Naive thymus-derived CD4-positive, alpha-beta T cell (primary cell): Measurements from ENCODE around the gene SOX6. TPM values are rescaled to one million over a fixed set of nuclear protein-coding genes. Genes with fewer than 3 reads are reported as not detected.

Experiments used
- ATAC-seq: fragments of 150-1000 bp; cut with Tn5 transposase; 2 replicates; pipeline ENCODE4 v1.10.0; 2021; ENCODE audit warnings: mild to moderate bottlenecking, moderate library complexity
- CTCF ChIA-PET: fragments of 350-600 bp; sonication (Branson Sonifier 250); formaldehyde crosslinking; loops from one replicate; lab custom pipeline; 2021; ENCODE audit warnings: antibody characterized with exemption; lab: Charles Lee
- POLR2A ChIA-PET: fragments of 350-600 bp; sonication (Branson Sonifier 250); formaldehyde crosslinking; loops from one replicate; lab custom pipeline; 2021; ENCODE audit warnings: antibody characterized with exemption, inconsistent platforms; lab: Charles Lee
- DNase-seq, 9 donors: peaks; one replicate each; pipeline versions ENCODE4 v3.0.0 to v3.0.0-alpha.2; 2020 to 2022; ENCODE audit warnings: mixed read lengths in 1 of 9
- H3K27ac ChIP-seq: one replicate; pipeline ENCODE4 v1.7.0; 2013; ENCODE audit warnings: mild to moderate bottlenecking, low read depth, low read length, moderate library complexity
- H3K27me3 ChIP-seq, 2 donors: one replicate each; pipeline ENCODE4 v1.7.0; 2013; ENCODE audit warnings: low read length in 2 of 2, mild to moderate bottlenecking in 2 of 2, moderate library complexity in 2 of 2; ENCODE audit not compliant: control insufficient read depth in 2 of 2, insufficient read depth in 2 of 2
- H3K36me3 ChIP-seq, 3 experiments: 1 replicate in 2 of 3; 2 replicates in 1 of 3; pipeline ENCODE4 v1.7.0; 2013; ENCODE audit warnings: low read length in 3 of 3, mild to moderate bottlenecking in 3 of 3, moderate library complexity in 1 of 3; ENCODE audit not compliant: insufficient read depth in 3 of 3, control insufficient read depth in 2 of 3
- H3K4me1 ChIP-seq, 2 donors: one replicate each; pipeline ENCODE4 v1.7.0; 2013; ENCODE audit warnings: low read length in 2 of 2, mild to moderate bottlenecking in 2 of 2, moderate library complexity in 1 of 2; ENCODE audit not compliant: control insufficient read depth in 2 of 2, insufficient read depth in 2 of 2
- H3K4me3 ChIP-seq: 2 replicates; pipeline ENCODE4 v1.7.0; 2013; ENCODE audit warnings: mild to moderate bottlenecking, low read length
- H3K9me3 ChIP-seq, 3 experiments: 1 replicate in 2 of 3; 2 replicates in 1 of 3; pipeline ENCODE4 v1.7.0; 2013; ENCODE audit warnings: low read length in 3 of 3; ENCODE audit not compliant: control insufficient read depth in 2 of 3
- H3K27ac Mint-ChIP-seq, 9 donors: one replicate each; pipeline ENCODE4 v1.8.0; 2020 to 2022; ENCODE audit warnings: mixed read lengths in 9 of 9, mild to moderate bottlenecking in 8 of 9, moderate library complexity in 5 of 9, inconsistent platforms in 2 of 9
- H3K27me3 Mint-ChIP-seq, 5 donors: one replicate each; pipeline ENCODE4 v1.8.0; 2021 to 2022; ENCODE audit warnings: mixed read lengths in 5 of 5, mild to moderate bottlenecking in 1 of 5
- H3K36me3 Mint-ChIP-seq, 5 donors: one replicate each; pipeline ENCODE4 v1.8.0; 2020 to 2022; ENCODE audit warnings: mixed read lengths in 5 of 5, mild to moderate bottlenecking in 3 of 5, inconsistent platforms in 1 of 5
- H3K4me1 Mint-ChIP-seq, 7 donors: one replicate each; pipeline ENCODE4 v1.8.0; 2020 to 2022; ENCODE audit warnings: mixed read lengths in 7 of 7, mild to moderate bottlenecking in 3 of 7, inconsistent platforms in 1 of 7
- H3K4me3 Mint-ChIP-seq, 10 donors: one replicate each; pipeline ENCODE4 v1.8.0; 2020 to 2022; ENCODE audit warnings: mild to moderate bottlenecking in 10 of 10, mixed read lengths in 10 of 10, moderate library complexity in 6 of 10, inconsistent platforms in 2 of 10
- H3K9me3 Mint-ChIP-seq, 11 donors: one replicate each; pipeline ENCODE4 v1.8.0; 2020 to 2022; ENCODE audit warnings: mixed read lengths in 11 of 11, mild to moderate bottlenecking in 4 of 11, inconsistent platforms in 1 of 11, moderate library complexity in 1 of 11
- intact Hi-C, 2 donors: fragments of 100-400 bp; cut with micrococcal nuclease; formaldehyde crosslinking; loops; one replicate each; pipeline ENCODE4 v1.15.1; 2023
- polyA plus RNA-seq, 2 donors: library from polyadenylated mRNA; unstranded; fragments of 300-500 nt; fragmentation: Illumina TruSeq; gene quantifications; one replicate each; pipeline ENCODE4 v1.2.3, GENCODE V29; 2021
- total RNA-seq, 6 experiments: library from RNA in 5 of 6; stranded (reverse) in 5 of 6; gene quantifications; 1 replicate in 5 of 6; 2 replicates in 1 of 6; pipeline ENCODE4 v1.2.3 and lab custom pipeline; 2021 to 2026

The SOX6 gene
- total and polyA plus RNA-seq, 7 experiments from 2014 or later = 0.51 TPM; not detected in 6

- H3K36me3 Mint-ChIP-seq = no peaks in the 10 kb centered on the region
- ATAC-seq (no peak), DNase-seq (no peak)
- ChIA-PET POLR2A (no interaction called here), CTCF (no interaction called here)
- no peak overlapping the region for H3K27ac ChIP-seq
- no peak overlapping the region for H3K4me3 ChIP-seq
- H3K27ac Mint-ChIP-seq = no peak overlapping the region
- H3K9me3 Mint-ChIP-seq = peaks cover 0 to 10% (median 2%) of the 10 kb centered on the region in 11 donors
- no peaks in the 10 kb centered on the region for H3K36me3 ChIP-seq
- no peaks in the 10 kb centered on the region for H3K4me1 Mint-ChIP-seq
- intact Hi-C loops = no loop called here
- H3K27me3 Mint-ChIP-seq = no peaks in the 10 kb centered on the region
- H3K4me3 Mint-ChIP-seq = no peak overlapping the region
- H3K9me3 ChIP-seq = no peaks in the 10 kb centered on the region
- H3K27me3 ChIP-seq = no peaks in the 10 kb centered on the region
- H3K4me1 ChIP-seq = no peaks in the 10 kb centered on the region
Observed at GRCh38 chr11:16357775-16358174, 1.4 kb upstream of the SOX6 start.

DNA sequence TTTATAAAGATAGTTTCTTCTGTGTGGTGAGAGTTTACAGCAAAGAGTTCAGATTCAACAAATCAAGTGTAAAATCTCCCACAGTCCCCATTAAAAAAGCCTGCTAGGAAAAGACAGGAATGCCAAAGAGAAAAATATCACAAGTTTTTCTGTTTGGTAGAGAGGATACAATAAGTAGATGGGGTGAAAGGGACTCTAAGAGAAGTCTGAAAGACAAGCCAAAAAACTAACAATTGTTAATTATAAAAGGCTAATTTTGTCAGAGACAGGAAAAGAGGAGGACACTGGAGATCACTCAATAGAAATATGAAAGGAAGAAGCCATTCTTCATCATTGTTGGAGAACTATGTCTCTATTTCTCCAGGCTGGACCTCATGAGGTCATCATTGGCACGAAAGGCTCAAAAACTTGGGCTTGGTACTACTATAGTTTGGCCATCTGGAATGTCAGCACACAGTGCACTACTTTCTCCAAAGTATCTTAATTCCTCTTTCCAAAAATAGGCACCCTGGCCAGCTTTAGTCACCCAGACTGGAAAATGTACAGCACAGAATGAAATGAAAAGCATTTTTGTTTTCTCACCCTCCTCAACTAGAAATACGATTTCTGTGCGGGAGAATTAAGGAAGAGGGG is 531 bp upstream of the SOX6 start:
- ChIA-PET POLR2A (no interaction called here), CTCF (no interaction called here)
- no peak for ATAC-seq
- no peaks in the 10 kb centered on the region for H3K4me1 ChIP-seq
- H3K27ac ChIP-seq = no peak overlapping the region
- intact Hi-C loops = no loop called here
- no peaks in the 10 kb centered on the region for H3K36me3 ChIP-seq
- no peak overlapping the region for H3K4me3 ChIP-seq
- no peak for DNase-seq
- Mint-ChIP-seq H3K27ac (no peak overlapping the region), H3K27me3 (no peaks in the 10 kb centered on the region), H3K4me3 (no peak overlapping the region), H3K4me1 (no peaks in the 10 kb centered on the region), H3K9me3 (peaks cover 0 to 8% (median 2%) of the 10 kb centered on the region in 11 donors), H3K36me3 (no peaks in the 10 kb centered on the region)
- no peaks in the 10 kb centered on the region for H3K9me3 ChIP-seq
- H3K27me3 ChIP-seq = no peaks in the 10 kb centered on the region

DNA sequence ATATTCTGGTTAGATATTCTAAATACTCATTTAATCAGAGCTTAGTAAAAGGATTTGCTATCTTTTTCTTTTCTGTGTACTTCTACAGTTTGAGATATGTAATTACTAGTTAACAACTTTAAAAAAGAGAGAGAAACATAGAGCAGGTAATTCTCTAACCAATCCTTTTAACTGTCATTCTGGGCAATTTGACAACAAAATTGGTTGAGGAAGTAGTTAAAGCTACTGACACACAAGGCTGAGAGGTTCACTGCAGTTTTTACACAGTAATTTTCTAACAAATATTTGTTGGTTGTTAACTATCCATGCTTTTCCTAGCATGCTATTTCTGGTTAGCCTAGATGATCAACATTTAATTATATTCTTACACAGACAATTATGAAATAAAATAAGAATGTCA is 3.6 kb downstream of the SOX6 start:
- no peak overlapping the region for H3K4me3 ChIP-seq
- no peak for DNase-seq
- H3K9me3 ChIP-seq = no peaks in the 10 kb centered on the region
- no peaks in the 10 kb centered on the region for H3K36me3 ChIP-seq
- Mint-ChIP-seq H3K36me3 (no peaks in the 10 kb centered on the region), H3K4me1 (no peaks in the 10 kb centered on the region), H3K9me3 (peaks cover 0 to 10% (median 4%) of the 10 kb centered on the region in 11 donors), H3K4me3 (no peak overlapping the region), H3K27ac (no peak overlapping the region), H3K27me3 (peaks cover 0 to 7% (median 0%) of the 10 kb centered on the region in 5 donors)
- H3K4me1 ChIP-seq = no peaks in the 10 kb centered on the region
- no peaks in the 10 kb centered on the region for H3K27me3 ChIP-seq
- intact Hi-C loops = no loop called here
- no peak overlapping the region for H3K27ac ChIP-seq
- no peak for ATAC-seq
- ChIA-PET CTCF (no interaction called here), POLR2A (no interaction called here)

DNA sequence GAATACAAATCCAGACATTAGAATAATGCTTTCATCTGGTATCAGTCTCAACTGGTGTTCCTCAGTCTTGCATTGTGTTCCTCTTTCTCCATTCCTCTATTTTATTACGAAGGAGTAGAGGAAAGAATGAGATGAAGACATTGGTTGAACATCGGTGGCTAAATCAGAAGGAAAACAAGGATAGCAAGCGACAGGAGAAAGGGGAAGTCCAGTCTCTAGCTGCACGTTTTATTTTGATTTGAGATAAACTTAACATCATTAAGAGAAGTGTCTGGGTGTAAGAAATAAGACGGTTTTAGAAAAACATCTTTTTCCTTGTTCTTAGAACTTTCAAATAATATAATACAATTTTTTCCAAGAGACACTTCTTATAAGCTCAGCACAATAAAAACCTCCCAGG is 6.2 kb downstream of the SOX6 start:
- H3K9me3 Mint-ChIP-seq = peaks cover 0 to 7% (median 0%) of the 10 kb centered on the region in 11 donors
- intact Hi-C loops = no loop called here
- no peak overlapping the region for H3K4me3 Mint-ChIP-seq

GRCh38 chr11:16347928-16348685 is 8.2 kb downstream of the SOX6 start:
- intact Hi-C loops = no loop called here
- H3K9me3 ChIP-seq = no peaks in the 10 kb centered on the region
- ATAC-seq = no peak
- H3K36me3 Mint-ChIP-seq = no peaks in the 10 kb centered on the region
- H3K27me3 Mint-ChIP-seq = peaks cover 0 to 7% (median 0%) of the 10 kb centered on the region in 5 donors
- ChIA-PET POLR2A (no interaction called here), CTCF (interaction anchor here (0.6 kb wide), 1 partner anchor 41 kb away, joined by 4 read pairs; no protein-coding TSS in a partner anchor)
- no peak overlapping the region for H3K4me3 Mint-ChIP-seq
- no peaks in the 10 kb centered on the region for H3K4me1 Mint-ChIP-seq
- H3K9me3 Mint-ChIP-seq = peaks cover 0 to 7% (median 0%) of the 10 kb centered on the region in 11 donors
- no peak overlapping the region for H3K27ac ChIP-seq
- H3K27me3 ChIP-seq = no peaks in the 10 kb centered on the region
- H3K36me3 ChIP-seq = no peaks in the 10 kb centered on the region
- no peaks in the 10 kb centered on the region for H3K4me1 ChIP-seq
- no peak for DNase-seq
- H3K4me3 ChIP-seq = no peak overlapping the region
- H3K27ac Mint-ChIP-seq = no peak overlapping the region

More for the DNA sequence above, 6.2 kb downstream of the SOX6 start:
- no peaks in the 10 kb centered on the region for H3K27me3 ChIP-seq
- no peak overlapping the region for H3K27ac ChIP-seq
- Mint-ChIP-seq H3K4me1 (no peaks in the 10 kb centered on the region), H3K27me3 (peaks cover 0 to 7% (median 0%) of the 10 kb centered on the region in 5 donors), H3K27ac (no peak overlapping the region), H3K36me3 (no peaks in the 10 kb centered on the region)
- ChIA-PET POLR2A (no interaction called here), CTCF (no interaction called here)
- H3K36me3 ChIP-seq = no peaks in the 10 kb centered on the region
- no peak for ATAC-seq
- no peaks in the 10 kb centered on the region for H3K4me1 ChIP-seq
- DNase-seq = no peak
- H3K9me3 ChIP-seq = no peaks in the 10 kb centered on the region
- no peak overlapping the region for H3K4me3 ChIP-seq

DNA sequence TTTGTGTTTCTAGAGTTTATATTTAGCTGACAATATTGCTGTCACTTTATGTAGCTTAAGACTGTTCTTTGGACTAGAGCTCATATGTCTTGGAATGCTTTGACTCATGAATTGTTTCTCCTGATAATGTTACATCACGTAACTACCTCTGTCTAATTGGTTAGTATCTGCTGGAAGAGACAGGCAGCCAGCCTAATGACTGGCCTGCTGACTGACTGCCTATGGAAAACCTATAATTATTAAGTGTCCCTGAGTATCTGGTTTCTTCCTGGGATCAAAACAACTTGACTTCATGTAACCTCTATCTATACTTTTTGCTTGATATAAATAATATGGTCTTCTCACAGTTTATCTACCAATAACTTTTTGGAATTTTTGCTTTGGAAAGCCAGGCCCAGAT is 9.4 kb downstream of the SOX6 start:
- Histone ChIP-seq H3K9me3 (no peaks in the 10 kb centered on the region), H3K4me1 (no peaks in the 10 kb centered on the region), H3K36me3 (no peaks in the 10 kb centered on the region), H3K27ac (no peak overlapping the region), H3K4me3 (no peak overlapping the region), H3K27me3 (no peaks in the 10 kb centered on the region)
- Mint-ChIP-seq H3K27ac (no peak overlapping the region), H3K36me3 (no peaks in the 10 kb centered on the region), H3K4me3 (no peak overlapping the region), H3K4me1 (no peaks in the 10 kb centered on the region), H3K27me3 (peaks cover 0 to 7% (median 0%) of the 10 kb centered on the region in 5 donors), H3K9me3 (peaks cover 0 to 7% (median 0%) of the 10 kb centered on the region in 11 donors)
- intact Hi-C loops = no loop called here
- ATAC-seq (no peak), DNase-seq (no peak)
- ChIA-PET POLR2A (no interaction called here), CTCF (no interaction called here)

DNA sequence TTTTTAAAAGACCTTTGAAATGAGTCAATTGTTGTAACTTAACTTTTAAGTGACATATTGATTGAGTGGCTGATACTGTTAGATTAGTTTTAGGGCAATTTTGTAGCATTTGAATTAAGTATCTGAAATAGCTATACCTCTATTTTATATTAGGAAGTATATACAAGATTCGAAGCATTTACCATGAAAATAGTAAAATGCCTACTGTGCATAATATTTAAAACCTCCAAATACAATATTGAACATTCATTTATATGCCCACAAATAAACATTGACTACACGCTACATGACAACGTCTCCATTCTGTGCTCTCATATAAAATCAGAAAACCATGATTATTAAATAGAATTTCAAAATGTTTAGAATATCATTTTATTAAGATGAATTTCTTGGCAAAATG is 14.5 kb downstream of the SOX6 start:
- no peaks in the 10 kb centered on the region for H3K9me3 ChIP-seq
- Mint-ChIP-seq H3K36me3 (no peaks in the 10 kb centered on the region), H3K4me3 (no peak overlapping the region), H3K27ac (no peak overlapping the region), H3K9me3 (peaks cover 0 to 4% (median 0%) of the 10 kb centered on the region in 11 donors), H3K27me3 (no peaks in the 10 kb centered on the region), H3K4me1 (no peaks in the 10 kb centered on the region)
- ATAC-seq (no peak), DNase-seq (no peak)
- H3K36me3 ChIP-seq = no peaks in the 10 kb centered on the region
- no peaks in the 10 kb centered on the region for H3K4me1 ChIP-seq
- no peak overlapping the region for H3K4me3 ChIP-seq
- H3K27ac ChIP-seq = no peak overlapping the region
- POLR2A ChIA-PET = no interaction called here
- no peaks in the 10 kb centered on the region for H3K27me3 ChIP-seq
- intact Hi-C loops = no loop called here
- CTCF ChIA-PET = no interaction called here
